ENCODE measurements around the gene BRD3OS. TPM values are rescaled to one million over a fixed set of nuclear protein-coding genes. Genes with fewer than 3 reads are reported as not detected.
A peak's percentile ranks its signal among the peaks of the same experiment; 100 is the strongest.

BRD3OS gene
- total and polyA plus RNA-seq, 9 donors: 14.5 to 28.1 (median 21.1) TPM

DNA sequence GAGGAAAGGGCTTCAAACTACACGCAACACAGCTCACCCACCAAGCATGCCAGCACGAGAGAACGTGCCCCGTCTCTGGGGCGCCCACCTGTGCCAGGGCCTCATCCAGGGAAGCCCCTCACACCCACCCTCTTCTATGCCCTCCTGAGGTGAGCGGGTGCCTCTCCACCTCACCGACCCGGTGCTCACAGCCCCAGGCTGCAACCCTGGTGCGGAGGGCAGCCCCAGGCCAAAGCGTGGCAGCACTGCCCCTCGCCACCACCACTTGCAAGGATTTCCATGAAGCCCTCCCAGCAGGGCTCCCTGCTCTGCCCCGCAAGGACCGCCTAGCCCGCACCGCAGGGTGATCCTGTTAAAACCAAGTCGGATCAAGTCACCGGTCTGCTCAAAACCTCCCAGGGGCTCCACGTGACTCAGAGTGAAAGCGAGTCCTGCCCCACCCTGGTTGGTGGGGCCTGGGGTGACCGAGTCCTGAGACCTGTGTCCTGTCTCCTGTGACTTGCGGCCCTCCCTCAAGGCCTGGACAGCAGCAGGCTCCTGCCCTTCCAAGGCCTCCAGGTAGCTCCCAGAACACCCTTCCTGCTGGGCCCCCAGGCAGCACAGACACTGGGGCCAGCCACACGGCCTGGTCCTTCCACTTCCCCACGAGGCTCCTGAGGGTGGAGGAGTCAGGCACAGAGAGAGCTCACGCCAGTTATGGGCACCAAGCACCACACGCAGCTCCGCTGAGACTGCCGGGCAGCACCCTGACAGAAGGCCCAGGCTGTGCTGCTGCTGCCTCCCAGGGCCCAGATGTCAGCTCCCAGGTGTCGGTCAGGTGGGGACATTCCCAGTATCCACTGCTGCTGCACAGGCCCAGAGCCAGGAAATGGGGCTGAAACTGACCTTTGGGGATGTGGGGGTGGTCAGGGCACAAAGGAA lies 29.9 kb downstream of the BRD3OS start:
- DNase-seq: peak in 3 of 5 donors; percentile 12 to 33 (median 21)
- TF ChIP-seq EP300 (IDR thresholded peaks at IDR 0.05) (no peak), POLR2A (IDR thresholded peaks at IDR 0.05) (no peak)
- TF ChIP-seq, protein P1, sequence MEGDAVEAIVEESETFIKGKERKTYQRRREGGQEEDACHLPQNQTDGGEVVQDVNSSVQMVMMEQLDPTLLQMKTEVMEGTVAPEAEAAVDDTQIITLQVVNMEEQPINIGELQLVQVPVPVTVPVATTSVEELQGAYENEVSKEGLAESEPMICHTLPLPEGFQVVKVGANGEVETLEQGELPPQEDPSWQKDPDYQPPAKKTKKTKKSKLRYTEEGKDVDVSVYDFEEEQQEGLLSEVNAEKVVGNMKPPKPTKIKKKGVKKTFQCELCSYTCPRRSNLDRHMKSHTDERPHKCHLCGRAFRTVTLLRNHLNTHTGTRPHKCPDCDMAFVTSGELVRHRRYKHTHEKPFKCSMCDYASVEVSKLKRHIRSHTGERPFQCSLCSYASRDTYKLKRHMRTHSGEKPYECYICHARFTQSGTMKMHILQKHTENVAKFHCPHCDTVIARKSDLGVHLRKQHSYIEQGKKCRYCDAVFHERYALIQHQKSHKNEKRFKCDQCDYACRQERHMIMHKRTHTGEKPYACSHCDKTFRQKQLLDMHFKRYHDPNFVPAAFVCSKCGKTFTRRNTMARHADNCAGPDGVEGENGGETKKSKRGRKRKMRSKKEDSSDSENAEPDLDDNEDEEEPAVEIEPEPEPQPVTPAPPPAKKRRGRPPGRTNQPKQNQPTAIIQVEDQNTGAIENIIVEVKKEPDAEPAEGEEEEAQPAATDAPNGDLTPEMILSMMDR (IDR thresholded peaks at IDR 0.05): no peak
- H3K4me1 ChIP-seq (ENCODE audit: insufficient read depth): peaks cover 27% of the 10 kb centered on the region
- no peaks in the 10 kb centered on the region for H3K27me3 ChIP-seq
- no peaks in the 10 kb centered on the region for H3K36me3 ChIP-seq
- H3K27ac ChIP-seq: no peak overlapping the region
- H3K4me3 ChIP-seq: no peak overlapping the region
- no peaks in the 10 kb centered on the region for H3K9me3 ChIP-seq
- 84 to 86% (median 86%) methylated on average over 28 of the region's 28 CpGs for WGBS, 3 donors
- intact Hi-C loops (cut with DNase I): no loop called here

DNA sequence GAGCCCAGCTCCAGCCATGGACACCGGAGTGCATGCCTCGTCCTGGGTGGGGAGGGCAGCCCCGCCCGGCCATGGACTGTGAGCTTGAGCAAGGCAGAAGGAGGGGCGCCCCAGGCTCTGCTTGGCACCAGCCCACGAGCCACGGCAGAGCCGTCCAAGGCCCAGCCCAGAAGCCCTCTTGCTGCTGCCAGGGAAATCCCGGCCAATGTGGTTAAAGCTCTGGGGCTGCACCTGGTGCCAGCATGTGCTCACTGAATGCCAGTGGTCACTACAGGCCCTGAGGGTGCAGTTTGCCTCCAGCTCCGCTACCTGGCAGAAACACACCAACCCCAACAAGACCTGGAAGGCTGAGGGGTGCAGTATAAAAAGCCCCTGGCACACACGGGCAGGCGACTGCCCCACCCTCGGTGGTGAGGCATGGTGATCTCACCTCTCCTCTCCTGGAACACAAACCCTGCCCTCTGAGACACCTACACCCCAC lies 30.7 kb downstream of the BRD3OS start:
- Histone ChIP-seq H3K9me3 (no peaks in the 10 kb centered on the region), H3K4me1 (ENCODE audit: insufficient read depth) (peaks cover 32% of the 10 kb centered on the region), H3K27me3 (no peaks in the 10 kb centered on the region), H3K36me3 (no peaks in the 10 kb centered on the region), H3K4me3 (peak overlapping the region; percentile 6), H3K27ac (no peak overlapping the region)
- TF ChIP-seq, protein P1 (IDR thresholded peaks at IDR 0.05): no peak
- TF ChIP-seq EP300 (IDR thresholded peaks at IDR 0.05) (no peak), POLR2A (IDR thresholded peaks at IDR 0.05) (no peak)
- 15 to 34% (median 17%) methylated on average over 4 to 13 of the region's 13 CpGs for WGBS, 3 donors
- intact Hi-C loops (cut with DNase I): no loop called here
- peak; percentile 64 to 86 (median 72) for DNase-seq

DNA sequence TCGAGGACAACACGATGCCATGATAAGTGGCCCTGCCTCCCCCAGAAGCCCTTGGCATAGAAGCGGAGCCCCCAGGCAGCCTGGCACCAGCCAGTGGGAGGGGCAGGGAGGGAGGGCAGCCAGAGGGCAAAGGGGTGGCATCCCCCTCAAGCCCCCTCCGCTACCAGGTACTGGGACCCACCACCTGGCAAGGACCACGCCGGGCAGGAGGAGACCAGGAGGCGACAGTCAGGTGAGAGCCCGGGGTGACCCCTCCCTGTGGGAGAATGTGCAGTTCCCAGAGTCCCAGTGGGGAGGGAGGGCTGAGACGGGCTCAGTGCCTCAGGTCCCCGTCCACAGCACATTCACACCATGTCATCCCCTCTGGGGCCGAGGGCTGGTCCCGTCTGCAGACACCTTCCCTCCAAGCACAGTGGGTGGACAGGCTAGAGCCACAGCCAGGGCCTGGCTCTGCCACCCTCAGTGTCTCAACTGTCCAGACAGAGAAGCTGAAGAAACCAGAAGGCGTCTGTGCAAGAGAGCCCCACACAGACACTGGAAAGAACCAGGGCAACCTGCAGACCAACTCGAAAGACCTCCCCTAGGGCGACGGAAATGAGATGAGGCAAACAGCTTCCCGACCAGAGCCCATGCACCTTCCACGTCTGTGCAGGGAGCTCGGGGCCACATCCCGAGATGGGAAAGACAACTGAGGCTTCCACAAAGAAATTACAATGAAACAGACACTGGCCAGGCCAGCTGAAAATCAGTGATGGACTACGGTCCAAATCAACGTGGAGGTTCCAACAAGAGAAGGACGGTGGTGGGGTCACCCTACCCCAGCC lies 31.4 kb downstream of the BRD3OS start:
- Histone ChIP-seq H3K27ac (no peak overlapping the region), H3K9me3 (no peaks in the 10 kb centered on the region), H3K4me3 (peak overlapping the region; percentile 6), H3K27me3 (no peaks in the 10 kb centered on the region), H3K36me3 (no peaks in the 10 kb centered on the region), H3K4me1 (ENCODE audit: insufficient read depth) (peaks cover 38% of the 10 kb centered on the region)
- TF ChIP-seq EP300 (IDR thresholded peaks at IDR 0.05) (no peak), POLR2A (IDR thresholded peaks at IDR 0.05) (no peak)
- TF ChIP-seq, protein P1 (IDR thresholded peaks at IDR 0.05): no peak
- 73 to 76% (median 74%) methylated on average over 23 of the region's 23 CpGs for WGBS, 3 donors
- intact Hi-C loops (cut with DNase I): no loop called here
- DNase-seq: peak in 4 of 5 donors; percentile 18 to 39 (median 24)

DNA sequence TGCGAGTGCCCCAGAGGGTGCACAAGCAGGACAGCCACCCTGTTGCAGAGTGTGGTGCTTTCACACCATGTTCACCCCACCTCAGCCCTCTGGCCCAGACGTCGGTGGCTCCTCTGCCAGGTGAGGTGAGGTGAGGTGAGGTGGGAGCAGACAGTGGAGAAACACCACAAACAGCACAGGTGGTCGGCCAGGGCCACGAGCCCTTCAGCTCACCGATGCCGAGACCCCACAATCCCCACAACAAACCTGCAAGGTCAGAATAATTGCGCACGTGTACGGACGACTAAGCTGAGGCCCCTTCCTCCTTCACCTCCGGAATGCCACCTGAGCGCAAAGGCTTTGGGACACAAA lies 32.0 kb downstream of the BRD3OS start:
- peak in 1 of 5 donors; percentile 24 for DNase-seq
- TF ChIP-seq, protein P1 (IDR thresholded peaks at IDR 0.05): no peak
- TF ChIP-seq POLR2A (IDR thresholded peaks at IDR 0.05) (no peak), EP300 (IDR thresholded peaks at IDR 0.05) (no peak)
- no peak overlapping the region for H3K4me3 ChIP-seq
- no peaks in the 10 kb centered on the region for H3K27me3 ChIP-seq
- no peak overlapping the region for H3K27ac ChIP-seq
- peaks cover 40% of the 10 kb centered on the region for H3K4me1 ChIP-seq (ENCODE audit: insufficient read depth)
- H3K36me3 ChIP-seq: no peaks in the 10 kb centered on the region
- no peaks in the 10 kb centered on the region for H3K9me3 ChIP-seq
- WGBS, 3 donors: 80 to 85% (median 84%) methylated on average over 13 of the region's 13 CpGs
- intact Hi-C loops (cut with DNase I): no loop called here

Measured in ovary (tissue), 9 donors.